SK-N-MC (cell line): Measurements from ENCODE around the gene TGFBR3.

Source experiments
- EZH2 ChIP-seq: fragments of 200-600 bp; sonication (generic); IDR thresholded peaks from one replicate; pipeline ENCODE4 v1.6.1; 2017; ENCODE audit warnings: antibody characterized with exemption
- FOXP2 ChIP-seq: optimal IDR thresholded peaks from 2 replicates; pipeline ENCODE3; 2011; ENCODE audit warnings: mild to moderate bottlenecking, moderate library complexity; ENCODE audit not compliant: insufficient read depth; ENCODE audit errors: extremely low read length, control extremely low read depth
- POLR2AphosphoS5 ChIP-seq: IDR thresholded peaks from 2 replicates; pipeline ENCODE4 v1.6.1; 2012; ENCODE audit warnings: mild to moderate bottlenecking, low read depth, low read length, borderline replicate concordance

DNA sequence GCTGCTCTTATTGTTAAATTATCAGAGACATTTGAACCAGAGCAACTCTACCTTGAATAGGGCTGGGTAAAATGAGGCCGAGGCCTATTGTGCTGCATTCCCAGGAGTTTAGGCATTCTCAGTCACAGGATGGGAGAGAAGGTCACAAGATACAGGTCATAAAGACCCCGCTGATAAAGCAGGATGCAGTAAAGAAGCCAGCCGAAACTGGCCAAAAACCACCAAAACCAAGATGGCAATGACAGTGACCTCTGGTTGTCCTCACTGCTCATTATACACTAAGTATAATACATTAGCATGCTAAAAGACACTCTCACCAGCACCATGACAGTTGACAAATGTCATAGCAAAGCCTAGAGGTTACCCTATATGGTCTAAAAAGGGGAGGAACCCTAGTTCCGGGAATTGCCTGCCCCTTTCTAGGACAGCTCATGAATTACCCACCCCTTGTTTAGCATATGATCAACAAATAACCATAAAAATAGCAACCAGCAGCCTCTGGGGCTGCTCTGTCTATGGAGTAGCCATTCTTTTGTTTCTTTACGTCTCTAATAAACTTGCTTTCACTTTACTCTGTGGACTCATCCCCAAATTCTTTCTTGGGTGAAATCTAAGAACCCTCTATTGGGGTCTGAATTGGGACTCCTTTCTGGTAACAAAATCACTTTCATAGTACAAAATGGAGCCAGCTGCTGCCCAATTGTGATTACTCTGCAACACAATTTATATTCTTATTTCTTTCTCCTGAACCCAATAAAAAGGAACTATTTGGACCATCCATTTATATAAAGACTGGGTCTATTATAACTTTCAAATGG, 179.6 kb downstream of the TGFBR3 start:
- TF ChIP-seq EZH2, result no peak
- TF ChIP-seq POLR2AphosphoS5, result no peak
- no peak for TF ChIP-seq FOXP2
